GM19328 (cell line): Measurements from ENCODE around the gene SPP2.

Source experiments
- ATAC-seq: cut with Tn5 transposase; IDR thresholded peaks from one replicate; pipeline ENCODE4 v1.9.1; 2021; ENCODE audit warnings: mild to moderate bottlenecking, moderate library complexity; ENCODE audit not compliant: unreplicated experiment

Gene SPP2

DNA sequence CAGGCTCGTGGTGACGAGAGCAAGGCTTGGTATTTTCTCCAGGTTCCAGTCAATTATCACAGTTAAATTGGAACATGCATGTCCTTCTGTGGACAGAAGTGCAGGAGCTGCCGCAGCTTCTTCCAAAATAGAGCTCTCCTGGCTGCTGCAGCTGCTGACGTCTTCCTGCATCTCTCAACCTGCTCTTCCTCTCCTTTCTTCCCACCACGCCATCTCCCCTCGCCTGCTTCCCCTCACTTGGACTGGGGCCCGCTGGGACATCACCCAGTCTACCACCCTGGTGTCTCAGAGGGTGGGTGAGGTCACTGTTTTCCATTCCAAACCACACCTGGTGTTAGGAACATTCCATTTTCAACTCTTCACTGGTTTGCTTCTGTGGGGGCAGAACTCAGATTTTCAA is 41.4 kb downstream of the SPP2 start:
- no peak for ATAC-seq

DNA sequence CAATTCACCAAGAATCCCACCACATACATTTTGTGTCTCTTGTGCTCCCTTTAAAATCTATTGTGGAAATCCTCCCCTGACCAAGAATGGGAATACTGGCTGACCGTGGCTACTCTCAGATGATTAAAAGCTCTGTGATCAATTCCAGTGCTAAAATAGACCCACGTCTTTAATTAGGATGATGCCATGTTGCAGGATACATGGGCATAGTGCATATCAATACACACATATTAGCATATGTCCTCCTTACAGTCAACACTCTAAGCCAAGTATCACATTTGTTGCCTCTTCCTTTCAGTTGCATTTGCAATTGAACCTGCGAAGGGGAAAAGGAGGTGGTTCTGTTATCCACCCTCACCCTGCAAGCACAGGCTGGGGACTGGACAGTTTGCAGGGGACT is 41.8 kb downstream of the SPP2 start:
- no peak for ATAC-seq

- ATAC-seq = no peak
Observed at GRCh38 chr2:234095301-234095700, 44.8 kb downstream of the SPP2 start.

GRCh38 chr2:234096164-234096563 is 45.7 kb downstream of the SPP2 start:
- ATAC-seq = no peak

DNA sequence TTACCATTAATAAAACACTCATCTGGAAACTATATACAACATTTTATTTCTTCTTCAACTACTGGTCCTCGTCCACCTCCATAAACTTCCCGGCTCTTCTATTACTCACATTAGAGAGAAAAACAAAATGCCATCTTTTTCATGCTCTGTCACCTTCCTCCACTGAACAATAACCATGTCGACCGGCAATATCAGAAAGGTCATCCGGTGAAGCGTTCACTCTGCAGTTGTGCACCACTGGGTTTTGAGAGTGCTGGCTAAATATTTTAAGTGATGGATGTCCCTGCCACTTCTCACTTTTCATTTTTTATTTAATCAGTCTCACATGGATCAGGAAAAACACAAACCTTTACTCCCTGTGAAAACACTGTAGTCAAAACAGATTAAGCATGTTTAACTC is 48.2 kb downstream of the SPP2 start:
- no peak for ATAC-seq

GRCh38 chr2:234099266-234099665 is 48.8 kb downstream of the SPP2 start:
- ATAC-seq = no peak

GRCh38 chr2:234100686-234101085 is 50.2 kb downstream of the SPP2 start:
- no peak for ATAC-seq

- no peak for ATAC-seq
Observed at GRCh38 chr2:234102112-234102511, 51.6 kb downstream of the SPP2 start.

GRCh38 chr2:234107861-234108260 is 57.4 kb downstream of the SPP2 start:
- ATAC-seq = no peak

- no peak for ATAC-seq
Observed at GRCh38 chr2:234109321-234109720, 58.8 kb downstream of the SPP2 start.

- ATAC-seq = no peak
Observed at GRCh38 chr2:234110219-234110618, 59.7 kb downstream of the SPP2 start.

GRCh38 chr2:234111523-234111922 is 61.0 kb downstream of the SPP2 start:
- no peak for ATAC-seq

- ATAC-seq = no peak
Observed at GRCh38 chr2:234116010-234116409, 65.5 kb downstream of the SPP2 start.

- ATAC-seq = no peak
Observed at GRCh38 chr2:234121999-234122398, 71.5 kb downstream of the SPP2 start.

GRCh38 chr2:234125451-234126145 is 75.1 kb downstream of the SPP2 start:
- ATAC-seq = no peak

DNA sequence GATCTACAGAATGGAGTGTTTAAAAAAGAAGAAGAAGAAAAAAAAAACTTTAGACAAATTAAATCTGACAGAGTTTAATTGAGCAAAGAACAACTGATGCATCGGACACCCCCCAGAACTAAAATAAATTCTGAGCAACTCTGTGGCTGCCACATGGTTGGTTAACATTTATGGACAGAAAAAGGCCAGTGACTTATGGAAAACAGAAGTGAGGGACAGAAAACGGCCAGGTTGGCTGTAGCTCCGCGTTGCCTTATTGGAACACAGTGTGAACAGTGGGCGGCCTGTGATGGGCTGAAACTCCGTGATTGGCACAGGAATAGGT is 75.6 kb downstream of the SPP2 start:
- no peak for ATAC-seq
